Measurements from ENCODE around the gene PLEKHM3.

The PLEKHM3 gene

GRCh38 chr2:207892716-207893402 is 132.5 kb downstream of the PLEKHM3 start:
- H3K4me3 ChIP-seq (ENCODE audit: low read depth, low read length), result no peak overlapping the region
- TF ChIP-seq, protein P1, sequence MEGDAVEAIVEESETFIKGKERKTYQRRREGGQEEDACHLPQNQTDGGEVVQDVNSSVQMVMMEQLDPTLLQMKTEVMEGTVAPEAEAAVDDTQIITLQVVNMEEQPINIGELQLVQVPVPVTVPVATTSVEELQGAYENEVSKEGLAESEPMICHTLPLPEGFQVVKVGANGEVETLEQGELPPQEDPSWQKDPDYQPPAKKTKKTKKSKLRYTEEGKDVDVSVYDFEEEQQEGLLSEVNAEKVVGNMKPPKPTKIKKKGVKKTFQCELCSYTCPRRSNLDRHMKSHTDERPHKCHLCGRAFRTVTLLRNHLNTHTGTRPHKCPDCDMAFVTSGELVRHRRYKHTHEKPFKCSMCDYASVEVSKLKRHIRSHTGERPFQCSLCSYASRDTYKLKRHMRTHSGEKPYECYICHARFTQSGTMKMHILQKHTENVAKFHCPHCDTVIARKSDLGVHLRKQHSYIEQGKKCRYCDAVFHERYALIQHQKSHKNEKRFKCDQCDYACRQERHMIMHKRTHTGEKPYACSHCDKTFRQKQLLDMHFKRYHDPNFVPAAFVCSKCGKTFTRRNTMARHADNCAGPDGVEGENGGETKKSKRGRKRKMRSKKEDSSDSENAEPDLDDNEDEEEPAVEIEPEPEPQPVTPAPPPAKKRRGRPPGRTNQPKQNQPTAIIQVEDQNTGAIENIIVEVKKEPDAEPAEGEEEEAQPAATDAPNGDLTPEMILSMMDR (IDR thresholded peaks at IDR 0.05; ENCODE audit: low read depth, low read length), result no peak
- in situ Hi-C loops (cut with HindIII; ENCODE audit: low sequenced_read_pairs), result no loop called here

GRCh38 chr2:207891086-207891844 is 134.1 kb downstream of the PLEKHM3 start:
- no peak for DNase-seq (ENCODE audit: low read depth, low spot score)
- in situ Hi-C loops (cut with HindIII; ENCODE audit: low sequenced_read_pairs), result no loop called here

More at GRCh38 chr2:207892716-207893402, 132.5 kb downstream of the PLEKHM3 start:
- DNase-seq (ENCODE audit: low read depth, low spot score), result peak; percentile 56

DNA sequence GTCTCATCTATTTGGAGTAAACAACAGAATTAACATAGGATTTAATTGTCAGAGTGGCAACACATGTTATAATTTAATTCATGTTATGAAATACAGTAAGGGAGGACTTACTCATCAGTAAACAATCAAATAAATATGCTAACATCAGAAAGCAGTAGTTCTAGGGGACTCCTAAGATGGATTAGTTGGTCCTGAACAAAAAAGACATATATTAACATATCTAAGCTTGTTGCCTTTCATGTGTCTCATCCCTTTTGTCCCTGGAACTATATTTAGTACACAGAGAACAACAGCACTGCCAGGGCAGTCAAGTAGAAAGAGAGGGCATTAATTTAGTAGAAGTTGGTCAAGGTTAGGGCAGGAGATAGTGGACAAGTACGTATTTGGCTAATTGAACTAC is 137.8 kb downstream of the PLEKHM3 start:
- no peak for DNase-seq (ENCODE audit: low read depth, low spot score)
- in situ Hi-C loops (cut with HindIII; ENCODE audit: low sequenced_read_pairs), result no loop called here
- H3K4me3 ChIP-seq (ENCODE audit: low read depth, low read length), result no peak overlapping the region
- TF ChIP-seq, protein P1 (IDR thresholded peaks at IDR 0.05; ENCODE audit: low read depth, low read length), result no peak

More at GRCh38 chr2:207891086-207891844, 134.1 kb downstream of the PLEKHM3 start:
- TF ChIP-seq, protein P1 (IDR thresholded peaks at IDR 0.05; ENCODE audit: low read depth, low read length), result no peak
- no peak overlapping the region for H3K4me3 ChIP-seq (ENCODE audit: low read depth, low read length)

DNA sequence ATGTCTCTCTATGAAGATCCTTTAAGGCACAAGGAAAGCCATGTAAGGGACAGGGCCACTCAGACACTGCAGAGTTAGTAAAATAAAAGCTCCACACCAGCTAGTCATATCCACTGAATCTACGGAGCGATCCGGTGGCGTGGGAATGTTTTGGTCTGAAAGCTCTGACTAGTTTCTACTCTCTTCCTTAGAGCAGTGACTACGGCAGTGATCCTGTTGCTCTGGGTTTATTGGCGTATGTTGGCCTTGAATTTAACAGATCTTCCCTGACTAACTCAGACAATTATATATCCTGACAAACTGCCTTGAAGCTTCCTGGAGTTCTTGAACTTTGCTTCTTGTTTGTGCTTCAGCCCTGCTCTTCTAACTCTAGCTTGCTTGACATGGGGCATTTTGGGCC is 140.3 kb downstream of the PLEKHM3 start:
- no peak overlapping the region for H3K4me3 ChIP-seq (ENCODE audit: low read depth, low read length)
- DNase-seq (ENCODE audit: low read depth, low spot score), result no peak
- in situ Hi-C loops (cut with HindIII; ENCODE audit: low sequenced_read_pairs), result no loop called here
- TF ChIP-seq, protein P1 (IDR thresholded peaks at IDR 0.05; ENCODE audit: low read depth, low read length), result no peak

- TF ChIP-seq, protein P1 (IDR thresholded peaks at IDR 0.05; ENCODE audit: low read depth, low read length), result no peak
- no peak for DNase-seq (ENCODE audit: low read depth, low spot score)
- in situ Hi-C loops (cut with HindIII; ENCODE audit: low sequenced_read_pairs), result no loop called here
- H3K4me3 ChIP-seq (ENCODE audit: low read depth, low read length), result no peak overlapping the region
These were observed 141.2 kb downstream of the PLEKHM3 start for GRCh38 chr2:207884127-207884526.

- no peak overlapping the region for H3K4me3 ChIP-seq (ENCODE audit: low read depth, low read length)
- DNase-seq (ENCODE audit: low read depth, low spot score), result no peak
- in situ Hi-C loops (cut with HindIII; ENCODE audit: low sequenced_read_pairs), result no loop called here
- TF ChIP-seq, protein P1 (IDR thresholded peaks at IDR 0.05; ENCODE audit: low read depth, low read length), result no peak
These were observed 142.1 kb downstream of the PLEKHM3 start for GRCh38 chr2:207883002-207883780.

All from astrocyte of the spinal cord (primary cell).